ENCODE results near the gene EPHB6. TPM values are rescaled to one million over a fixed set of nuclear protein-coding genes. Genes with fewer than 3 reads are reported as not detected.

Gene EPHB6
- total RNA-seq, 1 experiment from 2014 or later, result 12.6 TPM

DNA sequence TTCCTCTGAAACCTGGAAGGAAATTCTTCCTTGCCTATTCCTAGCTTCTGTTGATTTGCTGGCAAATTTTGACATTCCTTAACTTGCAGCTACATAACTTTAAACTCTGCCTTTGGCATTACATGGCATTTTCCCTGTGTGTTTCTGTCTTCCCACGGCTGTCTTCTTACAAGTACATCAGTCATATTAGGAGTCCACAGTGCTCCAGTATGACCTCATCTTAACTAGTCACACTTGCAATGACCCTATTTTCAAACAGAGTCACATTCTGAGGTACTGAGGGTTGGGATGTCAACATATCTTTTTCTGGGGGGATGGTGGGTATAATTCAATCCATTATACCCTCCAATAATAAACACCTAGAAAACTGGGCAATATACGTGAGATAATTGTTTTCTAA lies 37.4 kb upstream of the EPHB6 start:
- ChIA-PET RAD21 (ENCODE audit: low non-redundant PET in 1 of 2, low total read pairs in 2 of 2, uncharacterized antibody in 2 of 2, unreplicated experiment in 2 of 2) (no interaction called here), CTCF (interaction anchor here (0.9 kb wide), 1 partner anchor 9 kb away, joined by 4 read pairs; no protein-coding TSS in a partner anchor), POLR2A (no interaction called here)
- DNase-seq (ENCODE audit: low read depth, low spot score), result no peak
- Histone ChIP-seq H3K9ac (ENCODE audit: low read length) (no peak overlapping the region), H3K36me3 (ENCODE audit: control insufficient read depth in 1 of 2, insufficient read depth in 2 of 2, low read length in 2 of 2) (no peaks in the 10 kb centered on the region), H3K79me2 (ENCODE audit: insufficient read depth, low read length) (no peaks in the 10 kb centered on the region), H3K4me2 (ENCODE audit: low read length) (no peak overlapping the region), H3K27me3 (ENCODE audit: insufficient read depth, low read length) (peaks cover 27% of the 10 kb centered on the region; the same call in 1 of the 2 replicates), H4K20me1 (ENCODE audit: insufficient read depth) (no peaks in the 10 kb centered on the region), H3K9me3 (ENCODE audit: control insufficient read depth in 1 of 2, insufficient read depth in 1 of 2, low read depth in 1 of 2, low read length in 2 of 2) (no peaks in the 10 kb centered on the region), H2AFZ (ENCODE audit: low read depth, low read length, poor library complexity, severe bottlenecking) (no peak overlapping the region), H3K4me1 (ENCODE audit: control insufficient read depth in 1 of 2, insufficient read depth in 2 of 2, low read length in 2 of 2) (peaks cover 0 to 12% of the 10 kb centered on the region in 2 experiments; a peak in 3 of 4 replicates), H3K9me2 (ENCODE audit: insufficient read depth) (no peaks in the 10 kb centered on the region), H3K4me3 (replicated peaks in 1 of 2; ENCODE audit: low read depth in 1 of 2, low read length in 2 of 2) (no peak overlapping the region), H3K27ac (ENCODE audit: low read depth, low read length) (no peak overlapping the region)
- BruUV-seq (replicated peaks), result no TSS peak
- intact Hi-C loops (cut with micrococcal nuclease), result loop anchor here (10.0 kb wide), 1 partner anchor 283 kb away; no protein-coding TSS in a partner anchor
- TF ChIP-seq CTCF (IDR thresholded peaks at IDR 0.05 in 2 of 3, conservative IDR thresholded peaks at IDR 0.05 in 1 of 3; ENCODE audit: borderline replicate concordance in 1 of 3, insufficient read depth in 1 of 3, low read depth in 2 of 3, low read length in 2 of 3), result no peak
- TF ChIP-seq CBX3 (IDR thresholded peaks at IDR 0.05; ENCODE audit: low read depth), result no peak
- no peak for TF ChIP-seq FOSL1 (IDR thresholded peaks at IDR 0.05; ENCODE audit: low read depth)
- TF ChIP-seq TCF7L2 (IDR thresholded peaks at IDR 0.05; ENCODE audit: borderline replicate concordance, extremely low read depth, insufficient read depth, insufficient read length), result no peak
- TF ChIP-seq POLR2AphosphoS5 (IDR thresholded peaks at IDR 0.05; ENCODE audit: low read depth, low read length), result no peak
- no peak for TF ChIP-seq ATF3 (IDR thresholded peaks at IDR 0.05)
- TF ChIP-seq SIN3A (IDR thresholded peaks at IDR 0.05; ENCODE audit: low read depth), result no peak
- TF ChIP-seq POLR2A (IDR thresholded peaks at IDR 0.05; ENCODE audit: borderline replicate concordance, extremely low read depth, insufficient read depth, insufficient read length), result no peak
- no peak for TF ChIP-seq SRF (IDR thresholded peaks at IDR 0.05; ENCODE audit: low read depth)
- TF ChIP-seq ELF1 (IDR thresholded peaks at IDR 0.05; ENCODE audit: borderline replicate concordance, low read depth), result no peak
- no peak for TF ChIP-seq JUND (IDR thresholded peaks at IDR 0.05)
- no peak for TF ChIP-seq EZH2phosphoT487 (IDR thresholded peaks at IDR 0.05; ENCODE audit: borderline replicate concordance)
- TF ChIP-seq REST (IDR thresholded peaks at IDR 0.05; ENCODE audit: low read depth), result no peak
- no peak for TF ChIP-seq RAD21 (IDR thresholded peaks at IDR 0.05; ENCODE audit: low read depth)
- TF ChIP-seq ZNF274 (IDR thresholded peaks at IDR 0.05; ENCODE audit: low read depth, low read length), result no peak
- no peak for TF ChIP-seq SP1 (IDR thresholded peaks at IDR 0.05; ENCODE audit: low read depth)
- TF ChIP-seq YY1 (IDR thresholded peaks at IDR 0.05; ENCODE audit: extremely low read depth, insufficient replicate concordance, low read depth, low read length), result no peak
- TF ChIP-seq ZFX (IDR thresholded peaks at IDR 0.05), result no peak
- ATAC-seq, result no peak
